CD1c-positive myeloid dendritic cell (primary cell): ENCODE measurements around the gene DEPP1.

Experiments used
- DNase-seq: peaks from one replicate; pipeline ENCODE4 v3.0.0-alpha.2; 2016; ENCODE audit errors: extremely low spot score

The DEPP1 gene

GRCh38 chr10:44980309-44981171, 1.9 kb upstream of the DEPP1 start:
- DNase-seq = no peak

DNA sequence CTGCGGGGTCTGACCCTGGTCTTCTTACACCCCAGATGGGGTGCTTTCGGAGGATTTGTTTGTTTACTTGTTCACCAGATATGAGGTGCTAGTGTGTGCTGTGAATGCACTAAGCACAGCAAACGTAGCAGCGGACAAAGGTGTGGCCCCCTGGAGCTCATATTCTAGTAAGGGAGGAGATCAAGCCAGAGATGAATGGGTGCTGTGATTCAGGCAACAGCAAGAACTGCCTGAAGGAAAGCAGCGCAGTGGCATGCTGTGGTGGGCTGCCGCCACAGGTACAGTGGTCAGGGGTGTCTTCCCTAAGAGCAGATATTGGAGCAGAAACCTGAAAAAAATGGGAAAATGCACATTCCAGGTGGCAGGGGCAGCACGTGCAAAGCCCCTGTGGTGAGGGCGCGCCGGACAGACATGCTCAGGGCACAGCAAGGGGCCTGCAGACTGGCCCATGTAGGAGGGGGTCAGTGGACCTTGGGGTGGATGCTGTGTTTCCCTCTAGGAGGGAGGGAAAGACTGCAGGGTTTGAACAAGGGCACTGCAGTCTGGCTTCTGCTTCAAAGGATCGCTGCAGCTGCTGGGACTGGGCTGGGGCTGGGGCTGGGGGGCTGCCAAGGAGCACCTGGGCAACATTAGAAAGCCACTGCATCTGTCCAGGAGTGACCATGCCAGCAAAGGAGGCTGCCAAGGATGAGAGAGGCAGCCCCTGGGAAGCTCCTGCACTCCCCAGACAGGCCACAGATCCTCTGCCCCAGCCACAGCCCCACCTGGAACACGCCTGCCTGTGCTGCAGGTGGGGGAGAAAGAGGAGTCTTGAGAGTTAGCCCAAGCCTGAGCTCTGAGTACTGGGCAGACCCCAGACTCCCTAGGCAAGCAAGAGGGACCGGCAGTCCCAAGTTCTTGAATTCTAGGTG, 927 bp upstream of the DEPP1 start:
- DNase-seq = no peak

- DNase-seq = no peak
Measured at GRCh38 chr10:44978213-44978569, 418 bp downstream of the DEPP1 start.

DNA sequence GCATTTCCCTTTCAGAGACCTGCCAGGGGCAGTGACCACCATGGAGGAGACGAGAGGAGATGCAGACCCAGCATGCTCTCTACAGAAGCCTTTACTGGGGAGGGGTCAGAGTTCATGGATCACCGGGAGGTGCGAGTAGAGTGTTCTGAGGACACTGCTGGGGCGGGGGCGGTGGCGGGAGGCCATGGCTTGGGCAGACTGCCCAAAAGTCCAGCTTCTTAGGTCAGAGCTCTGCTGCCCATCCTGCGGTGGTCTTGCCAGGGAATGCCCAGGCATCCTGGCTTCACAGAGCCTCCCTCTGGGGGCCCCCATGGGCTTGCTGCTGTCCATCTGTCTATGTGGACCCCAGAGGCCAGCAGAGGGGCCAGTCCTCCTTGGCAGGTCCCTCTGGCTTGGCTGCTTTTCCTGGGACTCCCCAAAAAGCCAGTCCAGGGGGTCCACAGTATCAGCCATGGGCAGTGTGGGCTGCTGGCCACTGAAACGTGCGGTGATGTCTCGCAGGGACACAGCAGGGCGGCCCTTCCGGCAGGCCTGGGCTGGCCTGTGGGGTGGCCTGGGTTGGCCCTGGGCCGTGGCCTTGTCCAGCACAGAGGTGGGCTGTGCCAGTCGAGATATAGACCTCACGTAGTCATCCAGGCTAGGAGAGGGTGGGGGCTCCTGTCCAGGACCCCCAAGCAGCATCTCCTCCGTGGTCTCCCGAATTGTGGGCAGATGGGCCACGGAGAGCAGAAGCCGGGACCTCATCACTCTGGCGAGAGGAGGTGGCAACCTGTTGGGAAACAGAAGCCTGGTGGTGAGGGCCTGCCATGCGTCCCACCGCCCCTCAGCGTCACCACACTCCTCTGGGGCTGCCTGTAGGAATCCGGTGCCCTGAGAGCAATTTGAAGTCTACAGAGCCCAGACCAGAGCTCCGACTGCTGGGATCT, 1.1 kb downstream of the DEPP1 start:
- no peak for DNase-seq

GRCh38 chr10:44976352-44977198, 2.0 kb downstream of the DEPP1 start:
- no peak for DNase-seq

- DNase-seq = no peak
Measured at GRCh38 chr10:44975431-44976331, 2.9 kb downstream of the DEPP1 start.

GRCh38 chr10:44974628-44975430, 3.8 kb downstream of the DEPP1 start:
- peak; percentile 74 for DNase-seq

DNA sequence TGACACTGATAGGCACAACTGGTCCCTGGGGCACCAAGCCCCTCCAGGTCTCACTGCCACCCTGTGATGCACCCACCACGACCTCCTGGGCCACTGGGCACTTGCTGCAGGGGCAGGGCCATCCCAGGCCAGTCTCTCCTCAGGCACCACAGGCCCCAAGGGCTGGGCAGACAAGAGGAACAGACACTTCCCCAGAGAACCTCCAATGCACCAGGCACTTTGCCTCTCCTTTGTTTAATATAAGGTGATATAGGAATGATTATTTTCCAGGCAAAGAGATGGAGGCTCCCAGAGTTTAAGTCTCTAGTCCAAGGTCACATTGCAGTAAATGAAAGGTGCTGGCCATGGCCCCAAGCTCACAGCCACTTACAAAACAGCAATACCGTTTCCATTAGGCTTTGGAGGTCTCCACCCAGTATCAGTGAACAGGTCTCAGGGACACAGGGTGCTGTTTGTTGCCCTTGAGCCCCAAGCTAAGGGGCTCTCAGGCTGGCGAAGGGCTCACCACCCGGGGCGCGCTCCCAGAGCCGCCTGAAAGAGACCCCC, 4.5 kb downstream of the DEPP1 start:
- DNase-seq = peak; percentile 43

DNA sequence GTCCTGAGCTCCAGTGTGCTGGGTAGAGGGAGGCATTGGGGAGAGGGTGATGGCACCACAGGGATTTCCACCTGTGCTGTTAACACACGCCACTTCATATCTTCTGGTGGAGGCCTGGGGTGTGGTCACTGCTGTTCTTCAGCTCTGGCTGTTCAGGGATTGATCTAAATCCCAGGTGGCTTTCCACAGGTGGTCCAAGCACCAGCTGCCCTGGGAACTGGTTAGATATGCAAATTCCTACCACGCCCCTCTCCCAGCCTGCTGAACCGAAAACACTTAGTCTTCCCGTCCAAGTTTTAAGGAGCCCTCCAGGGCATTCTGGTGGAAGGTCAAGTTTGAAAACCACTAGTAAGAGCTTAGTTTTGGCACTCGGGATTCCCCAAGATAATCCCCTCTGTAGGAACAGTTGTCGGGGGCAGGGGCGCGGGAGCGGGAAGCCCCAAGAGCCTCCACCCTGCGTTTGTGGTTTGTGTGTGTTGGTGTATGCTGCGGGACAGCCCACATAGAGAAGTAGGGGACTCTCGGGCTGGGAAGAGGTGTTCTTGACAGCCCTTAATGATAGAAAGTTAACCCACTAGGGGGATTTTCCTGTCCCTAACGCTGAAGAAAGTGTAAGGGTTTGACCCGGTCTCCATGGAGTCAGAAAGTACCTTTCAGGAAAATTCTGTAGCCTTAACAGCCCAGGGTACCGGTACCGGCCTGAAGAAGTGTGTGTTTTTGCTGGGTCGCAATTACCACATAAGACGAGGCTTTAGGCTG, 5.1 kb downstream of the DEPP1 start:
- DNase-seq = peak; percentile 39

GRCh38 chr10:44972874-44973306, 5.7 kb downstream of the DEPP1 start:
- no peak for DNase-seq

GRCh38 chr10:44971935-44972757, 6.5 kb downstream of the DEPP1 start:
- no peak for DNase-seq

DNA sequence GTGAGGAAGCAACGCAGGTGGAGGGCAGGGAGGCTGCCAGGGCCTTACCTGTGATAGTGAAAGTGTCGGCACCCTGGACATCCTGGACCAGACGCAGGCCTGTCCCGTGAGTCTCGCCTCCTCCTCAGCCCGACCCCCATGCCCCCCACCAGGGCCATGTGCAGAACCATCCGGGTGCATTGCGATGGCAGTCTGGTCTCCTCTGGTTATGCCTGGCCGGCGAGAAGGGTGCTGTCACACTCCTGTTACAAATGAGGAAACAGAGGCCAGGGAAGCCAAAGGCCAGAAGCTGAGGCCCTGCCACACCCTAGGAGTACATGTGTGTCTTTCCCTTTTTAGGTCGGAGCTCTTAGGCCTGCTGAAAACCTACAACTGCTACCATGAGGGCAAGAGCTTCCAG, 7.2 kb downstream of the DEPP1 start:
- DNase-seq = peak; percentile 45

DNA sequence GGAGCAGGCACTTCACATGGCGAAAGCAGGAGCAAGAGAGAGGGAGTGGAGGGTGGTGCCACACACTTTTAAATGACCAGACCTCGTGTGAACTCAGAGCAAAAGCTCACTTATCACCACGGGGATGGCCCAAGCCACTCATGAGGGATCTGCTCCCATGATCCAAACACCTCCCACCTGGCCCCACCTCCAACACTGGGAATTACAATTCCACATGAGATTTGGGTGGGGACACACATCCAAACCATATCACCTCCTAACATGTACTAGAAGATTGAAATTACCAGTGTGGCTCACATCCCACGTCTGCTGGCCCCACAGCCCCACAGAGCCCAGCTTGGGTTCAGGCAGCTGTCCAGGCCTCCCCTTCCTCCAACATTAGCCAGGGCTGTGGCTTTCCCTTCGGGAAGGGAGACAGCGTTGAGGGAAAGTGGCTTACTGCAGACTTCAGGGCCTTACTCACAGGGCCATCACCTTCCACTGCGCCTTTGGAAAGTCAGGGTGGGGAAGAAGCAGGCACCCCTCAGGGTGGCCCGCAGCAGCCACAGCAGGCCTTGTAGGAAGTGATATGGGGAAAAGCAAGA, 7.7 kb downstream of the DEPP1 start:
- DNase-seq = no peak

- no peak for DNase-seq
Measured at GRCh38 chr10:44969854-44970253, 8.8 kb downstream of the DEPP1 start.

GRCh38 chr10:44968500-44969400, 9.9 kb downstream of the DEPP1 start:
- DNase-seq = no peak
